GM12891 (cell line): ENCODE measurements around the gene TSPAN11.

Source experiments
- DNase-seq: peaks from one replicate; pipeline ENCODE4 v3.0.0; 2011; ENCODE audit warnings: low spot score; ENCODE audit not compliant: insufficient read length
- FAIRE-seq: peaks from 2 replicates; lab custom pipeline; 2011; peaks lifted over from hg19 to GRCh38; lab: Jason Lieb, UNC
- PAX5 ChIP-seq: IDR thresholded peaks from 2 replicates; pipeline ENCODE4 v1.6.1; 2011; ENCODE audit warnings: low read length, moderate library complexity, mild to moderate bottlenecking; ENCODE audit not compliant: insufficient read depth, severe bottlenecking
- POLR2A ChIP-seq: IDR thresholded peaks from 2 replicates; pipeline ENCODE4 v1.6.1; 2011; ENCODE audit warnings: low read depth, low read length, control low read depth
- POLR2AphosphoS5 ChIP-seq: IDR thresholded peaks from 2 replicates; pipeline ENCODE4 v1.6.1; 2011; ENCODE audit warnings: low read depth, low read length, control low read depth
- POU2F2 ChIP-seq: IDR thresholded peaks from 2 replicates; pipeline ENCODE4 v1.6.1; 2011; ENCODE audit warnings: low read depth, mild to moderate bottlenecking, control low read depth, low read length, moderate library complexity
- SPI1 ChIP-seq: IDR thresholded peaks from 2 replicates; pipeline ENCODE4 v1.6.1; 2011; ENCODE audit warnings: low read depth, low read length, control low read depth
- TAF1 ChIP-seq: IDR thresholded peaks from 2 replicates; pipeline ENCODE4 v1.6.1; 2011; ENCODE audit warnings: low read depth, low read length, control low read depth

TSPAN11 gene

DNA sequence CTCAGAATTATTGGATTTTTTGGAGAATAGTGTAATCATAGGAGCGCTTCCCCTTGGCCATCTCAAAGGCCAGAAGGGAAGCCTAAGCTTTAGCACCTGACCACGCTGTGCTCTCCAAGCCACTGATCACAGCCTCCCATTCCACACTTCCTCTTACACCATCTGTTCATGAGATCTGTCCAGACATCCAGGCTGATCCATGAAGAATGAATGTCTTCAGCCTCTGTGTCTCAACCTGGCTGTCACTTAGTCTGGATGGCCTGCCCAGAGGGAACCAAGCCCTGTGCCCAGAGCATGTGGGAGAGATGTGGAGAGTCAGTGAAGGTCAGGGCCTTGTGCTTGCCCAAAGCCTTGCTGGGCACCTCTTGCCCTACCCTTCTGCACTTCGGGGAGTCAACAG, 40.5 kb downstream of the TSPAN11 start:
- DNase-seq = no peak
- no peak for TF ChIP-seq TAF1
- TF ChIP-seq POLR2A = no peak
- no peak for TF ChIP-seq SPI1
- no peak for TF ChIP-seq POU2F2
- TF ChIP-seq PAX5 = no peak
- no peak for TF ChIP-seq POLR2AphosphoS5
- no peak for FAIRE-seq

DNA sequence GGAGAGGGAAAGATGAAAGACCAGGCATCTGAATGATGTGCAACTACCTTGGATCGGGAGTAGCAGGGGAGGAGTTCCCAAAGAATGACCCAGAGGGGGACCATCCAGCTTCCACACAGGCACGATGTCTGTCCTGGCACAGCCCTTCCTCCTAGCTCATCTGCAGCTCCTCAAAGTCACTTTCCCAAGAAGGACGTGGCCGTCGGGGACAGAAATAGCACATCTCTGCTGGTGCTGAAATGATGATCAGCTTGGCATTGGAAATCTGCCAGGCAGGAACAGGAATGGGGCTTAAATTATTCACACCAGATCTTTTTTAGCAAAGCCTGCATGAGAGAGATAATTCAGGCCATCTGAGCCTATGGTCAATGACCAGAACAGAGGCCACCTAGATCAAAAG, 41.7 kb downstream of the TSPAN11 start:
- DNase-seq = no peak
- no peak for FAIRE-seq
- no peak for TF ChIP-seq POU2F2
- TF ChIP-seq PAX5 = no peak

GRCh38 chr12:30969006-30969405, 42.5 kb downstream of the TSPAN11 start:
- TF ChIP-seq POLR2A = no peak
- TF ChIP-seq SPI1 = no peak
- TF ChIP-seq POLR2AphosphoS5 = no peak
- TF ChIP-seq POU2F2 = no peak
- TF ChIP-seq PAX5 = no peak
- TF ChIP-seq TAF1 = no peak
- FAIRE-seq (no peak), DNase-seq (no peak)

- TF ChIP-seq POLR2A (no peak), POU2F2 (no peak), PAX5 (no peak), TAF1 (no peak), POLR2AphosphoS5 (no peak), SPI1 (no peak)
- DNase-seq (no peak), FAIRE-seq (no peak)
These were observed 43.3 kb downstream of the TSPAN11 start for GRCh38 chr12:30969606-30970395.

DNA sequence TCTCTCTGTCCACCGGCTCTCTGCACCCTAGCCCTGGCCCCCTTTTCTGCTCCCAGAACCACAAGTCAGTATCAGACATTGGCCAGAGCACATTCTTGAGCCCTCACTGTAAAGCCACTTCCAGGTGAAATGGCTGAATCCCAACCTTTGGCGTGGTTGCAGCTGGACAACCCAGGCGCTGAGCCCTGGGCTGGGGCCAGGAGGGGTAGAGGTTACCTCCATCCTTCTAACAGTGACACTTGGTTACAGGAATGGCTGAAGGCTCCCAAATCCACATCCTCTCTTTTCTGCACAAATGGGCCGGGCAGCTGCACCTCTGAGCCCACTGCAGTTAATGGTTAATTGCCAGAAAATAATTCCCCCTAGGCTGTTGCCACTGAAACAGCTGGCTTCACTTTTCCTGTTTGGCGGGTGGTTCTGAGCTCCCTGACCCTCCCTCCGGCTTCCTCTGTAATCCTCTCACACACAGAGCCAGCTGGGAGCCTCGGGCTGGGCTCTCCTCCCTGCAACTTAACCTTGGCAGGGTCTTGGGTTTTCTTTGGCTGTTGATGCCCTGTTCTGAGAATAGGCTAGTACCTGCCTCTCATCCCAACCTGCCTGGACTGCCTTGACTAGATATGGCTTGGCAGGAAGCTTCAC, 44.1 kb downstream of the TSPAN11 start:
- no peak for TF ChIP-seq TAF1
- no peak for TF ChIP-seq POLR2AphosphoS5
- TF ChIP-seq POLR2A = no peak
- FAIRE-seq (no peak), DNase-seq (no peak)

- FAIRE-seq = no peak
- no peak for DNase-seq
- TF ChIP-seq PAX5 (no peak), SPI1 (no peak), POLR2A (no peak), TAF1 (no peak), POLR2AphosphoS5 (no peak), POU2F2 (no peak)
These were observed 45.5 kb downstream of the TSPAN11 start for GRCh38 chr12:30972035-30972434.

GRCh38 chr12:30973175-30973574, 46.6 kb downstream of the TSPAN11 start:
- no peak for FAIRE-seq
- DNase-seq = no peak
- TF ChIP-seq PAX5 (no peak), TAF1 (no peak), POLR2AphosphoS5 (no peak)

DNA sequence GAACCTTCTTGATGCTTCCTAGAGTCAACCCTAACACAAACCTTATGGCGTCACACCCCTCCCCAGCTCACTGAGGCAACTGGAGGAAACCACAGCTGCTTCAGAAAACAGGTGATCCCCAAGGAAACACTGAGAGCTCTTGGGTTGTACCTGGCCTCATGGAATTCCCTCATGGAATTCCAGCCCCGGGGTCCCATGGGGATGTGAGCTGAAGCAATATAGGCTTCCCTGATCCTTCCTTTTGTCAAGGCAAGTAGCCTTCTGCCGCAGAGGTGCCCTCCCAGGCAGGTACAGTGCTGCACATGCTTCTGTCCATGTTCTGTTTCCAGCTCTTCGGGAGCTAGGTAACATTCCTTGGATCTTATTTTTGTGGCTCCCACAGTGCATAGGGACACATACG, 47.3 kb downstream of the TSPAN11 start:
- TF ChIP-seq TAF1 (no peak), SPI1 (no peak), POU2F2 (no peak), POLR2A (no peak), PAX5 (no peak), POLR2AphosphoS5 (no peak)
- FAIRE-seq (no peak), DNase-seq (no peak)

GRCh38 chr12:30974746-30975500, 48.4 kb downstream of the TSPAN11 start:
- FAIRE-seq = no peak
- no peak for TF ChIP-seq POLR2AphosphoS5
- TF ChIP-seq TAF1 = no peak
- TF ChIP-seq SPI1 = no peak
- no peak for TF ChIP-seq POU2F2
- no peak for TF ChIP-seq POLR2A
- no peak for TF ChIP-seq PAX5
- DNase-seq = no peak

DNA sequence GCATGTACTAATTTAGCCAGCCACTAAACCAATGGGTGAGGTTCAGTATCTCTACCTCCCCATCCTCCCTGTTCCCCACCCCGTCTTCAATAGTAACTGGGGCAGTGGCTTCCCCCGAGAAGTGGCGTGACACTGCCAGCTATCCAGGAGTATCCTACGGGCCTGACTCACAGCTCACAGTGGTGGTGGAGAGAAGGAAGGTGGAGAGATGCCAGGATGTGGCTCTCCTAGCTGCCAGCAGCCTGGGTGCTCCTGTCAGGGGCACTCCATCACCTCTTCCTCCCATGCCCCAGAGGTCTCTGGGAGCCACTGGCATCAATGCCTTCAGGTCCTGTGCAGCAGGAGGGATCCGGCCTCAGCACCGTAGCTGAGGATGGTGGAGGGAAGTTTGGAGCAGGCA, 49.0 kb downstream of the TSPAN11 start:
- DNase-seq (no peak), FAIRE-seq (no peak)

More for the DNA sequence above, 49.0 kb downstream of the TSPAN11 start:
- TF ChIP-seq POLR2A = no peak
- TF ChIP-seq PAX5 = no peak
- no peak for TF ChIP-seq POU2F2
- no peak for TF ChIP-seq SPI1
- no peak for TF ChIP-seq TAF1
- TF ChIP-seq POLR2AphosphoS5 = no peak
